Heart right ventricle (tissue), 16 donors: ENCODE results near the gene IL17D. TPM values are rescaled to one million over a fixed set of nuclear protein-coding genes. Genes with fewer than 3 reads are reported as not detected.
"Not testable (repeated sequence)": the region's sequence is repeated elsewhere in the genome, so short reads cannot be mapped to it uniquely, and the experiment has no call there.

Experiments used
- ATAC-seq, 8 donors: fragments of 200-7000 bp; cut with Tn5 transposase; one replicate each; pipeline ENCODE4 v1.9.1; 2020; ENCODE audit warnings: mild to moderate bottlenecking in 8 of 8, moderate library complexity in 8 of 8, moderate number of reproducible peaks in 1 of 8
- DNase-seq, 2 donors: peaks; one replicate each; pipeline ENCODE4 v3.0.0-alpha.2; 2020
- H3K27ac ChIP-seq, 10 donors: fragments of 200-600 bp; sonication (generic) in 2 of 10; one replicate each; pipeline versions ENCODE4 v1.5.0 to v1.8.0; 2020 to 2022; ENCODE audit warnings: mild to moderate bottlenecking in 3 of 10
- H3K27me3 ChIP-seq, 7 donors: fragments of 200-600 bp; one replicate each; pipeline ENCODE4 v1.8.0; 2021 to 2022; ENCODE audit warnings: mild to moderate bottlenecking in 2 of 7
- H3K36me3 ChIP-seq, 9 donors: fragments of 200-600 bp; sonication (generic) in 1 of 9; one replicate each; pipeline versions ENCODE4 v1.5.0 to v1.8.0; 2020 to 2022; ENCODE audit warnings: mild to moderate bottlenecking in 2 of 9
- H3K4me1 ChIP-seq, 9 donors: fragments of 200-600 bp; sonication (generic) in 1 of 9; one replicate each; pipeline versions ENCODE4 v1.5.0 to v1.8.0; 2020 to 2022; ENCODE audit warnings: mild to moderate bottlenecking in 4 of 9
- H3K4me3 ChIP-seq, 10 donors: fragments of 200-600 bp; sonication (generic) in 2 of 10; one replicate each; pipeline versions ENCODE4 v1.5.0 to v1.8.0; 2020 to 2022; ENCODE audit warnings: mild to moderate bottlenecking in 7 of 10, moderate library complexity in 2 of 10
- H3K9me3 ChIP-seq, 11 donors: fragments of 200-600 bp in 10 of 11; sonication (generic) in 2 of 11; one replicate each; pipeline versions ENCODE4 v1.5.0 to v1.8.0; 2013 to 2022; ENCODE audit warnings: mild to moderate bottlenecking in 2 of 11, control low read depth in 1 of 11, moderate library complexity in 1 of 11
- WGBS, 2 donors: extraction: QIAGEN DNeasy Blood & Tissue Kit; methylation state at CpG; one replicate each; pipeline ENCODE4 v1.1.7; 2013; ENCODE audit warnings: inconsistent platforms in 1 of 2; 5-methylcytosine and 5-hydroxymethylcytosine counted together
- intact Hi-C, 10 donors: fragments of 100-400 bp; cut with DNase I; formaldehyde crosslinking; loops; one replicate each; pipeline versions ENCODE4 v1.11.1 to v1.14.2; 2022
- polyA plus RNA-seq, 2 donors: library from polyadenylated mRNA; stranded (reverse); fragments of 200-250 nt; gene quantifications; one replicate each; pipeline ENCODE4 v1.2.3, GENCODE V29; 2013
- total RNA-seq, 10 donors: library from RNA; stranded (reverse); fragmentation: NEBNext Ultra II Directional in 3 of 10; extraction: Animal tissue kit (Norgen Biotek cat#: 25700) in 3 of 10; gene quantifications; one replicate each; pipeline versions ENCODE4 v1.2.1 to v1.2.4, GENCODE V29; 2021 to 2023
- TF ChIP-seq, protein P1 (sequence below), 9 donors: fragments of 200-600 bp; sonication (generic) in 2 of 9; IDR thresholded peaks; one replicate each; pipeline versions ENCODE4 v1.5.0 to v1.8.0; 2021 to 2022; ENCODE audit warnings: antibody characterized with exemption in 9 of 9, mild to moderate bottlenecking in 5 of 9, moderate library complexity in 1 of 9
- donor health status: Arrhythmogenic right ventricular cardiomyopathy.
- donor health status: ischemic (EF 13 %, LVEDD 7.1; RV severe dilation, severe dysfunction).
- donor health status: healthy with polysubstance abuse.
- donor health status: DM: no; HTN: yes; CAD: no.
- donor health status: DM: no; HTN: no; CAD: no.
- donor health status: ischemic (EF 25% LVEDD 6.9; RV normal size, moderate dysfunction).
- donor health status: ischemic (EF 25% LVEDD 5.7; RV mildly dilated, moderate dysfunction).
- donor health status: healthy.
- donor health status: DM: yes; HTN: yes; CAD: no.
- donor health status: Ischemic cardiomyopathy.
- donor health status: ischemic (EF 35%, LVEDD 5.7; RV mildly dilated, moderate dysfunction).
- donor health status: nonischemic (EF 11% LVEDD 7.7; RV severe dilation, severe dysfunction).
- donor health status: DM: yes; HTN: yes; CAD: no.
- donor health status: PGD.
- donor health status: ischemic (EF 29% LVEDD 5.4; RV normal size, mild dysfunction).
- donor health status: nonischemic (EF 23%, LVEDD 6.1; RV moderate dilation, normal function).

IL17D gene
- total and polyA plus RNA-seq, 12 donors, result 0.30 to 2.2 (median 0.77) TPM

DNA sequence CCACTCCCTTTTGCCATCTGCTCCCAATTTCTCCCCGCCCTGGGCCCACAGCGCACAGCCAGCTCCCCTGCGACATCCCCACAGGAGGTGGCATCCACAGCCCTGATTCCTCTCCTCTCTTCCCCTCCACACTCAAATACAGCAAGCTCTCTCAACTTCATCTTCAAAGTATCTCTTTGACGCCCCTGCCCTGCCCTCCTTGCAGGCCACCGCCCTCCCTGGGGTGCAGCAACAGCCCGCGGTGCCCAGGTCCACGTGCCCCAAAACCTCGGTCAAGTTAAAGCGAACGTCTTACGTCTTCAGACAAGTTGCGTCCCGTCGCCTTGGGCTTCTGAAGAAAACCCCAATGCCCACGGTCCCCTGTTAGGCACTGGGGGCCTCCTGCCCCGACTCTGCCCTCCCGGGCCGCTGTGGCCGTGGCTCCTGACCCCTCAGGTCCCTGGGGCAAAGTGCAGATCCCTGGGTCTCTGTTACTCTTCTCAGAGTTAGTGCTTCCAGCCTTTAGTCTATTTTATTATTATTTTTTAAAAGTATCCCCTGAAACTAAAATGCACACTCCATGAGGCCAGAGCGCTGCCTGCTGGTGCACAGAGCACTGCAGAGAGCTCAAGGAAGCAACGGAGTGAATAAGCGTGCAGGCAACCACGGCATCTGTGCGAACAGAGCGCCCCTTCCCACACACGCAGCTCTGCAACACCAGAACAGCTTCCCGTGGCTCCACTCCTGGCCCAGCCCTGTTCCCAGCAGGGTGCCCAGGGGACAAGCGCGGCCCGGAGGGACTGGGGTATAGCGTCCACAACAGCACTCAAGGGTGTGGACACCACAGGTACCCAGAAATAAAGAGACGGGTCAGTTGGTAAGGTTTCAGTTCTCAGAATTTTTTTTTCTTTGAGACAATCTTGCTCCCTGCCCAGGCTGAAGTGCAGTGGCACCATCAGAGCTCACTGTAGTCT is 26.4 kb downstream of the IL17D start:
- no peaks in the 10 kb centered on the region for H3K4me1 ChIP-seq
- ATAC-seq (no peak), DNase-seq (no peak)
- H3K27ac ChIP-seq, result no peak overlapping the region
- H3K4me3 ChIP-seq, result no peak overlapping the region
- H3K9me3 ChIP-seq, result no peaks in the 10 kb centered on the region
- intact Hi-C loops, result no loop called here
- 96 to 97% methylated on average over 33 of the region's 33 CpGs for WGBS, 2 donors
- TF ChIP-seq, protein P1, sequence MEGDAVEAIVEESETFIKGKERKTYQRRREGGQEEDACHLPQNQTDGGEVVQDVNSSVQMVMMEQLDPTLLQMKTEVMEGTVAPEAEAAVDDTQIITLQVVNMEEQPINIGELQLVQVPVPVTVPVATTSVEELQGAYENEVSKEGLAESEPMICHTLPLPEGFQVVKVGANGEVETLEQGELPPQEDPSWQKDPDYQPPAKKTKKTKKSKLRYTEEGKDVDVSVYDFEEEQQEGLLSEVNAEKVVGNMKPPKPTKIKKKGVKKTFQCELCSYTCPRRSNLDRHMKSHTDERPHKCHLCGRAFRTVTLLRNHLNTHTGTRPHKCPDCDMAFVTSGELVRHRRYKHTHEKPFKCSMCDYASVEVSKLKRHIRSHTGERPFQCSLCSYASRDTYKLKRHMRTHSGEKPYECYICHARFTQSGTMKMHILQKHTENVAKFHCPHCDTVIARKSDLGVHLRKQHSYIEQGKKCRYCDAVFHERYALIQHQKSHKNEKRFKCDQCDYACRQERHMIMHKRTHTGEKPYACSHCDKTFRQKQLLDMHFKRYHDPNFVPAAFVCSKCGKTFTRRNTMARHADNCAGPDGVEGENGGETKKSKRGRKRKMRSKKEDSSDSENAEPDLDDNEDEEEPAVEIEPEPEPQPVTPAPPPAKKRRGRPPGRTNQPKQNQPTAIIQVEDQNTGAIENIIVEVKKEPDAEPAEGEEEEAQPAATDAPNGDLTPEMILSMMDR (IDR thresholded peaks at IDR 0.05), result no peak
- H3K36me3 ChIP-seq, result peaks cover 0 to 17% (median 0%) of the 10 kb centered on the region in 9 donors
- H3K27me3 ChIP-seq, result no peaks in the 10 kb centered on the region

DNA sequence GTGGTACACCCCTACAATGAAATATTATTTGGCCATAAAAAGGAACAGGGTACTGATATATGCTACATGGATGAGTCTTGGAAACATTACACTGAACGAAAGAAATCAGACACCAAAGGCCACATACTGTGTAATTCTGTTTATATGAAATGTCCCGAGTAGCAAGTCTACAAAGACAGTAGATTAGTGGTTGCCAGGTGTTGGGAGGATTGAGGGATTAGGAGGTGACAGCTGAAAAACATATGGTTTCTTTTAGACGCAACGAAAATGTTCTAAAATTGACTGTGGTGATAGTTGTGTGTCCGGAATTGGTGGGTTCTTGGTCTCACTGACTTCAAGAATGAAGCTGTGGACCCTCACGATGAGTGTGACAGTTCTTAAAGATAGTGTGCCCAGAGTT is 35.1 kb downstream of the IL17D start:
- no peaks in the 10 kb centered on the region for H3K27me3 ChIP-seq
- 90 to 95% methylated on average over 6 of the region's 6 CpGs for WGBS, 2 donors
- peaks cover 0 to 8% (median 0%) of the 10 kb centered on the region in 11 donors for H3K9me3 ChIP-seq
- H3K27ac ChIP-seq, result no peak overlapping the region
- peaks cover 0 to 13% (median 0%) of the 10 kb centered on the region in 9 donors for H3K36me3 ChIP-seq
- intact Hi-C loops, result no loop called here
- no peaks in the 10 kb centered on the region for H3K4me1 ChIP-seq
- H3K4me3 ChIP-seq, result no peak overlapping the region
- TF ChIP-seq, protein P1 (IDR thresholded peaks at IDR 0.05), result no peak
- DNase-seq (no peak), ATAC-seq (no peak)

DNA sequence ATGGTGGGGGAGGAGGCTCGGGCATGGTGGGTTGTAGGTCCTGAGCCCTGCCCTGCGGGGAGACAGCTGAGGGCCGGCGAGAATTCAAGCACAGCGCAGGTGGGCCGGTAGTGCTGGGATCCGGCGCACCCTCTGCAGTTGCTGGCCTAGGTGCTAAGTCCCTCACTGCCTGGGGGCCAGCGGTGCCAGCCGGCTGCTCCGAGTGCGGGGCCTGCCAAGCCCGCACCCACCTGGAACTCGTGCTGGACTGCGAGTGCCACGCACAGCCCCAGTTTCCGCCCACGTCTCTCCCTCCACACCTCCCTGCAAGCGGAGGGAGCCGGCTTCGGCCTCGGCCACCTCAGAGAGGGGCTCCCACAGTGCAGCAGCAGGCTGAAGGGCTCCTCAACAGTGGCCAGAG is 36.5 kb downstream of the IL17D start:
- peaks cover 0 to 15% (median 0%) of the 10 kb centered on the region in 11 donors for H3K9me3 ChIP-seq
- no peaks in the 10 kb centered on the region for H3K27me3 ChIP-seq
- H3K4me1 ChIP-seq, result no peaks in the 10 kb centered on the region
- H3K4me3 ChIP-seq, result no peak overlapping the region
- peaks cover 0 to 13% (median 0%) of the 10 kb centered on the region in 9 donors for H3K36me3 ChIP-seq
- peak in 1 of 8 donors; percentile 34 for ATAC-seq
- TF ChIP-seq, protein P1 (IDR thresholded peaks at IDR 0.05), result no peak
- intact Hi-C loops, result no loop called here
- no peak for DNase-seq
- H3K27ac ChIP-seq, result no peak overlapping the region
- 99% methylated on average over 22 of the region's 22 CpGs for WGBS, 2 donors

DNA sequence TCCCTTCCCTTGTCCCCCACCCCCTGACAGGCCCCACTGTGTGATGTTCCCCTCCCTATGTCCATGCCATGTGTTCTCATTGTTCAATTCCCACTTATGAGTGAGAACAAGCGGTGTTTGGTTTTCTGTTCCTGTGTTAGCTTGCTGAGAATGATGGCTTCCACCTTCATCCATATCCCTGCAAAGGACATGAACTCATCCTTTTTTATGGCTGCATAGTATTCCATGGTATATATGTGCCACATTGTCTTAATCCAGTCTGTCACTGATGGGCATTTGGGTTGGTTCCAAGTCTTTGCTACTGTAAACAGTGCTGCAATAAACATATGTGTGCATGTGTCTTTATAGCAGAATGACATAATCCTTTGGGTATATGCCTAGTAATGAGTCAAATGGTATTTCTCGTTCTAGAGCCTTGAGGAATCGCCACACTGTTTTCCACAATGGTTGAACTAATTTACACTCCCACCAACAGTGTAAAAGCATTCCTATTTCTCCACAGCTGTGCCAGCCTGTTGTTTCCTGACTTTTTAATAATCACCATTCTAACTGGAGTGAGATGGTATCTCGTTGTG is 40.4 kb downstream of the IL17D start:
- 90 to 96% methylated on average over 4 of the region's 4 CpGs for WGBS, 2 donors

More for the DNA sequence above, 40.4 kb downstream of the IL17D start:
- DNase-seq, H3K36me3 ChIP-seq, intact Hi-C loops, H3K27me3 ChIP-seq, H3K4me3 ChIP-seq, ATAC-seq, H3K4me1 ChIP-seq, H3K27ac ChIP-seq: not testable (repeated sequence)
- H3K9me3 ChIP-seq, result peaks cover 0 to 21% (median 3%) of the 10 kb centered on the region in 11 donors
